Ishikawa (cell line): ENCODE measurements around the gene MYH15.

ENCODE experiments used
- CEBPB ChIP-seq: IDR thresholded peaks from 2 replicates; pipeline ENCODE4 v1.6.1; 2012
- CREB1 ChIP-seq: IDR thresholded peaks from 2 replicates; pipeline ENCODE4 v1.6.1; 2012; ENCODE audit warnings: low read depth
- EGR1 ChIP-seq: IDR thresholded peaks from 2 replicates; pipeline ENCODE4 v1.6.1; 2012
- EP300 ChIP-seq: IDR thresholded peaks from 2 replicates; pipeline ENCODE4 v1.6.1; 2012; ENCODE audit warnings: borderline replicate concordance
- FOXM1 ChIP-seq: IDR thresholded peaks from 2 replicates; pipeline ENCODE4 v1.6.1; 2012; ENCODE audit warnings: low read depth, borderline replicate concordance
- MAX ChIP-seq: IDR thresholded peaks from 2 replicates; pipeline ENCODE4 v1.6.1; 2012
- NFIC ChIP-seq: IDR thresholded peaks from 2 replicates; pipeline ENCODE4 v1.6.1; 2012
- RAD21 ChIP-seq: IDR thresholded peaks from 2 replicates; pipeline ENCODE4 v1.6.1; 2012; ENCODE audit warnings: low read depth
- REST ChIP-seq: IDR thresholded peaks from 2 replicates; pipeline ENCODE4 v1.6.1; 2012; ENCODE audit warnings: low read depth, mild to moderate bottlenecking
- TAF1 ChIP-seq: IDR thresholded peaks from 2 replicates; pipeline ENCODE4 v1.6.1; 2012; ENCODE audit warnings: low read depth, mild to moderate bottlenecking
- TCF12 ChIP-seq: IDR thresholded peaks from 2 replicates; pipeline ENCODE4 v1.6.1; 2012; ENCODE audit warnings: low read depth
- TEAD4 ChIP-seq: IDR thresholded peaks from 2 replicates; pipeline ENCODE4 v1.6.1; 2012
- USF1 ChIP-seq: IDR thresholded peaks from 2 replicates; pipeline ENCODE4 v1.6.1; 2012
- YY1 ChIP-seq: IDR thresholded peaks from 2 replicates; pipeline ENCODE4 v1.6.1; 2012; ENCODE audit warnings: low read depth
- ZBTB7A ChIP-seq: IDR thresholded peaks from 2 replicates; pipeline ENCODE4 v1.6.1; 2012; ENCODE audit warnings: low read depth

The MYH15 gene

GRCh38 chr3:108546247-108546646, 35.9 kb upstream of the MYH15 start:
- TF ChIP-seq ZBTB7A, result no peak

GRCh38 chr3:108538083-108538482, 27.7 kb upstream of the MYH15 start:
- TF ChIP-seq YY1 (no peak), EGR1 (no peak), RAD21 (no peak), FOXM1 (no peak), TEAD4 (no peak), TCF12 (no peak), NFIC (no peak), EP300 (no peak), CEBPB (no peak)

GRCh38 chr3:108528459-108529252, 18.3 kb upstream of the MYH15 start:
- TF ChIP-seq RAD21 (no peak), YY1 (no peak), EP300 (no peak), FOXM1 (no peak), CEBPB (no peak), MAX (no peak), CREB1 (no peak)

- no peak for TF ChIP-seq REST
- TF ChIP-seq TAF1, result no peak
- TF ChIP-seq TEAD4, result no peak
- no peak for TF ChIP-seq RAD21
- no peak for TF ChIP-seq MAX
- no peak for TF ChIP-seq YY1
- no peak for TF ChIP-seq CEBPB
- TF ChIP-seq NFIC, result no peak
- TF ChIP-seq FOXM1, result no peak
- no peak for TF ChIP-seq EP300
- TF ChIP-seq TCF12, result no peak
- TF ChIP-seq CREB1, result no peak
Measured at GRCh38 chr3:108527817-108528216, 17.4 kb upstream of the MYH15 start.

- TF ChIP-seq EGR1, result no peak
- TF ChIP-seq MAX, result no peak
- no peak for TF ChIP-seq ZBTB7A
- no peak for TF ChIP-seq YY1
- no peak for TF ChIP-seq CEBPB
- TF ChIP-seq TCF12, result no peak
- TF ChIP-seq EP300, result no peak
- TF ChIP-seq NFIC, result no peak
- TF ChIP-seq TAF1, result no peak
- no peak for TF ChIP-seq REST
- no peak for TF ChIP-seq RAD21
- TF ChIP-seq USF1, result no peak
- no peak for TF ChIP-seq CREB1
- no peak for TF ChIP-seq FOXM1
- TF ChIP-seq TEAD4, result no peak
Measured at GRCh38 chr3:108527109-108527508, 16.7 kb upstream of the MYH15 start.

- TF ChIP-seq TAF1, result no peak
- no peak for TF ChIP-seq RAD21
- TF ChIP-seq CEBPB, result no peak
- no peak for TF ChIP-seq FOXM1
- TF ChIP-seq MAX, result no peak
- TF ChIP-seq CREB1, result no peak
- TF ChIP-seq NFIC, result no peak
- TF ChIP-seq TEAD4, result no peak
- no peak for TF ChIP-seq REST
- no peak for TF ChIP-seq YY1
- no peak for TF ChIP-seq EP300
- no peak for TF ChIP-seq TCF12
- TF ChIP-seq ZBTB7A, result no peak
Measured at GRCh38 chr3:108525971-108526370, 15.6 kb upstream of the MYH15 start.
